GM12878 (cell line): ENCODE results near the gene SMIM20.

Source experiments
- CHD4 ChIP-seq: fragments of 200-600 bp; sonication (generic); IDR thresholded peaks from 2 replicates; pipeline ENCODE4 v1.6.1; 2016; ENCODE audit warnings: mild to moderate bottlenecking
- CTCF ChIP-seq, 3 experiments: IDR thresholded peaks in 2 of 3; conservative IDR thresholded peaks in 1 of 3; 2 replicates each; pipeline ENCODE4 v1.5.1; 2011; ENCODE audit warnings: low read depth in 3 of 3, low read length in 3 of 3, mild to moderate bottlenecking in 3 of 3, control low read depth in 2 of 3, moderate library complexity in 2 of 3, inconsistent platforms in 1 of 3, mixed read lengths in 1 of 3; ENCODE audit not compliant: control insufficient read depth in 2 of 3, insufficient read depth in 1 of 3; ENCODE audit errors: extremely low read depth in 1 of 3
- CUX1 ChIP-seq: IDR thresholded peaks from 2 replicates; pipeline ENCODE4 v1.6.1; 2012; ENCODE audit warnings: improper control_type of control experiment, low read depth, low read length; ENCODE audit not compliant: insufficient replicate concordance
- RAD21 ChIP-seq: IDR thresholded peaks from 2 replicates; pipeline ENCODE4 v1.6.1; 2011; ENCODE audit warnings: mild to moderate bottlenecking, low read depth, low read length, moderate library complexity; ENCODE audit not compliant: insufficient read depth

- TF ChIP-seq RAD21, result no peak
- no peak for TF ChIP-seq CTCF (IDR thresholded peaks at IDR 0.05 in 2 of 3, conservative IDR thresholded peaks at IDR 0.05 in 1 of 3; ENCODE audit: control insufficient read depth in 2 of 3, extremely low read depth in 1 of 3, insufficient read depth in 1 of 3, low read depth in 3 of 3, low read length in 3 of 3)
- TF ChIP-seq CHD4, result no peak
- TF ChIP-seq CUX1, result no peak
These were observed 16.8 kb downstream of the SMIM20 start for GRCh38 chr4:25930731-25931354.
